Activated T-cell treated with anti-CD3 and anti-CD28 coated beads for 24 hours (primary cell): ENCODE data around the gene GPRC5B.

Experiments used
- DNase-seq: peaks from one replicate; pipeline ENCODE4 v3.0.0-alpha.2; 2020; ENCODE audit warnings: low read depth

The GPRC5B gene

DNA sequence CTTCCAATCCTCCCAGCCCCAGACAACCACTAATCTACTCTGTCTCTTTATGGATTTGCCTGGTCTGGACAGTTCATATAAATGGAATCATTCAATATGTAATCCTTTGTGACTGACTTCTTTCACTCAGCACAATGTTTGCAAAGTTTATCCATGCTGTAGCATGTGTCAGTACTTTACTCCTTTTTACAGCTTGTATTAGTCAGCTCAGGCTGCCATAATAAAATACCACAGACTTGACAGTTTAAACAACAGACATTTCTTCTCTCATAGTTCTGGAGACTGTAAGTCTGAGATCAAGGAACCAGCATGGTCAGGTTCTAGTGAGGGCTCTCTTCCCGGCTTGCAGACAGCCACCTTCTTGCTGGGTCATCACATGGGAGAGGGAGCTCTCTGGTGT lies 41.3 kb downstream of the GPRC5B start:
- DNase-seq, result no peak

DNA sequence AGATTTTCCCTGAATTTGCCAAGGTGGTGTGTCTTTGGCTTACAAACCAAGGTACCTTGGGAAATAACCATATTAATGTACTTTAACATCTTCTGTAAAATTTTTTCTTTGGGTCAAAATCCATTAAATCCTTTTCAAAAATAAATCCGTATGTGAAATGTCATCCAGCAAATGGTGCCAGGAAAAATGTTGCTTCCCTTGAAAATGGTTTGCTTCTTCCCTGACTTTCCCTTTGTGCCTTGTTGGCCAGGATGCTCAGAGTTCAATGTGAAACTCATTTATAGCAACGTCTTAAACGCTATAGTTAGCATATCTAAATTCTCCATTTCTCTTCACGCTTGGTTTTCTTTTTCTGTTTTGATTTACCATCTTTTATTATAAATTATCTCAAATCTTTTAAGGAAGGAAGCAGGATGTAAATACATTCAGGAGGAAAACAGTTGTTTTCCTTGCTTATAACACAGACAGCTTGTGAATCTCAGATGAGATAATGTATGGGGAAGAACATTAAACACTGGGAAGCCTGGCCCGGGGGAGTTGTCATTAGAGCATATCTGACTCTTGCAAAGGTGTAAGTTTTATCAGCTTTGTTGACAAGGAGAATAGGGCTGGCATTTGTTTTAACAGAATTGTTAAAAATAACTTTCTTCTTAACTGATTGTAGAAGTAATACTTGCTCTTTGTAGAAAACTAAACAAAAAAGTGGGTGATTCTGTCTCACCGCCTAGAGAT lies 42.1 kb downstream of the GPRC5B start:
- DNase-seq, result no peak

DNA sequence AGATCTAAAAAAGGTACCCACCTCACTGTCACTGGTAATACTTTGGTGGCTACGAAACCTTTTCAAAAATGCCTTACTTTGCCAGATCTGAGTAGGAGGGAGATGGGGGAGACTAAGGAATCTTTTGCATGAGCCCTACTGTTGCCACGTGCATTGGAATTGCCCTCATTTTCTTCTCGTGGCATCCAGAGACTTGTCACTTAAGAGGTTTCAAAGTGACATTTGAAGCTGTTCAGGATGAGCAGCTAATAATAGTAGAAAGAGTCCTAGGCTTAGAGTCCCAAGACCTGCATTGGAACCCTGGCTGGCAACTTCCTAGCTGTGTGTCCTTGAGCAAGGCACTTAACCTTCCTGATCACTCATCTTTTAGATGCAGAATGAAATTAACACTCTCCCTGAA lies 43.5 kb downstream of the GPRC5B start:
- DNase-seq, result no peak

DNA sequence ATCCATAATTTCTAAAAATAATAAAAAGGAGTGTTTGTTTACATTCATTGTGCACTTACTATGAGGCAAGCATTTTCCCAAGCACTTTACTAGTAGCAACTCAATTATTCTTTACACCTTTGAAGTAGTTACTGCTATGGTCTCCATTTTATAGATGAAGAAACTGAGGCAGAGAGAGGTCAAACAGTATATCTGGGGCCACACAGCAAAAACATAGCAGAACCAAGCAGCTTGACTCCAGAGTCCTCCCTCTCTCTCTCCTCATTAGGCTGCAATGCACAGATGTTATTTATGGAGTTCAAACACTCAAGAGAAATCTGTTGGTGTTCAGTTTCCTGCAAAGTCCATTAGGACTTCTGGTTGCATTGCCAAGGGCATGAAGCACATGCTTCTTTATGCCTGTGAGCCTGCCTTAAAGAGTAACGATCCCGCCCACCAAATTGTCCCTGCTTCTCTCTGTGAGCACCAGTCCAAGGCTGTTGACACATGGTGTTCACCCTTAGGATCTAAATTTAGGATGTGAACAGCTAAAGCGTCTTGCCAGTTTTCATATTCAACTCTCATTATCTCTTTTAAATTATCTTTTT lies 44.0 kb downstream of the GPRC5B start:
- no peak for DNase-seq

DNA sequence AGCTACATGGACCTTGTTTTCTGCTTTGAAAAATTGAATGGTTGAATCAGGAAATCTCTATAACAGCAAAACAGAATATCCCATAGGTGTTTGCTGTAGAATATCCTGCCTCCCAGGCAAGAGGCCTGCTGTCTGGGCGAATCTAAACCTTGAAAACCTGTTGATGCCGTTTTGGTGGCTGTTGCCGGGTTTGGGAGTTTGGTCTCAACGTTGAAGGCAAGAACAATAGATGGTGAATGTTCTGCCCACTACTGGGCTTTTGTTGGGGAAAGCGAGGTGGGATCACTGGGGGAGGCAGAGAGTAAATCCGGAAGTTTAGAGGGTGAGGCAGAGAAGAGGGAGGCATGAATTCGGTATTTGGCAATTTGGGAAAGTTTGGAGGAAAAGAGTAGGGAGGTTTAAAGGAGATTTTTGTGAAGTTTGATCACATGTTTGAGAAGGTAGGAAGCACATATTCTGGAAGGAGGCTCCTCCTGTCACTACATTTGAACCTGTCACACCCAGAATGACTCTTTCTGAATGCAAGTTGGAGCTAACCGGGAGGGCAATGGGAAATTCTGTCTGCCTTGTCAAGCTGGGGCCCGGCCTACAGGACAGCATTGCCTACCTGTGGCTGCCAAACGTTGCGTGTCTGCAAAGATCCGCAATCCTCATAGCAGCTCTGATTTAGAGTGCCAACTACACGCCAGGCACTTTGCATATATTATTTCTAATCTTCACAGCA lies 46.5 kb downstream of the GPRC5B start:
- DNase-seq, result no peak

DNA sequence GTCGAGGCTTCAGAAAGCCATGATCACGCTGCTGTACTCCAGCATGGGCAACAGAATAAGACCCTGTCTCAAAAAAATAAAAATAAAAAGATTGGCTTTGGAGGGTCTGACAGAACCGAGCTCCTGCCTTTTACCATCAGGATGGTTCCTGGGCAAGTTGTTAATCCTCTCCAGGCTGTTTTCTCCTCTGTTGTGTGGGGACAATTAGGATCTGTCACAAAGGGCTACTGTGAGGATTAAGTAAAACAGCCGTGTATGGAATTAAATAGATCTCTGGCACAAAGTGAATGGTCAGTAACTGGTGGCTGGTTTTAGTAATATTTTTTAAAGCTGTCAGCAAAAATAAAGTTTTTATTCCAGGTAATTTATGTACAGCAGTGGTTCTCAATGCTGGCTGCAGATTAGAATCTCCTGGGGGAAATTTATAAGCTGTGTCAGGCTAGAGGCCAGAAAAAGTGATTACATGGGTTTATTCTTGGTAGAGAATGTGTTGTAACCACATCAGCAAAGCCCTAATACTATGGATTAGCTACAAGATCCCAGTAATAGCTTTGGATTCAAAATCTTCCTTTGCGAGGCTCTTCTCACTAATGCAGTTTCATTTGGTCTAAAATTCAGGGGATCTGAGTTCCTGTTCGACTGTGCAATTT lies 47.2 kb downstream of the GPRC5B start:
- DNase-seq, result no peak

DNA sequence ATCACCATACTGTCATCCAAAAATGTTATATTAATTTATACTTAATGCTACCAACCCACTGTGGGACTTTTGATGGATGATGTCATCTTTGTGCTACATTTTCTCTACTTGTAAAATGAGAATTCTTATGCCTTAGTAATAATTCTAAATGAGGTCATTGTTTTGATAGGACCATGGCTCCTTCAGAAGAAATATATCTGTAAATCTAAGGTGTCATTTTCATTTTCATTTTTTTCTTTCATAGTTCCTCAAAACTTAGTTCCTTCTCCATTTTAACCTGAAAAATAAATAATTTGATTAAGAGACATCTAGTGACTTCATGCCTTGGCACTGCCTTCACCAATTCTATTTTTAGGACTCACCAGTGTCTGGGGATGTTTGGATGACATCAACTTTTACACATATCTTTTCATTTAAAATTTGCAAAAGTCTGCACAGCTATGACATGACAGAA lies 48.7 kb downstream of the GPRC5B start:
- DNase-seq, result no peak

DNA sequence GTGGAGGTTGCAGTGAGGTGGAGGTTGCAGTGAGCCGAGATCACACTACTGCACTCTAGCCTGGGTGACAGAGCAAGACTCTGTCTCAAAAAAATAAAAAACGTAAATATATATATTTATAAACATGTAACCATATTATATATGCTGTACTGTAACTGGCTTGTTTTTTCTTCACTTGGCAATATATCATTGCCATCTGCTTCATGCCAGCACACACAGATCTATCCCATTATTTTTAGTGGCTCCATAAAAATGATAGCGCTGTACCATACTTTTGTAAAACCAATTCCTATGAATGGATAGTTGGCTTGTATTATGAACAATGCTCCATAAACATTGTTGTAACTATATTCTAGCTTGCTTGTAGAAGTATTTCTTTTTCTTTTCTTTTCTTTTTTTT lies 49.5 kb downstream of the GPRC5B start:
- no peak for DNase-seq

DNA sequence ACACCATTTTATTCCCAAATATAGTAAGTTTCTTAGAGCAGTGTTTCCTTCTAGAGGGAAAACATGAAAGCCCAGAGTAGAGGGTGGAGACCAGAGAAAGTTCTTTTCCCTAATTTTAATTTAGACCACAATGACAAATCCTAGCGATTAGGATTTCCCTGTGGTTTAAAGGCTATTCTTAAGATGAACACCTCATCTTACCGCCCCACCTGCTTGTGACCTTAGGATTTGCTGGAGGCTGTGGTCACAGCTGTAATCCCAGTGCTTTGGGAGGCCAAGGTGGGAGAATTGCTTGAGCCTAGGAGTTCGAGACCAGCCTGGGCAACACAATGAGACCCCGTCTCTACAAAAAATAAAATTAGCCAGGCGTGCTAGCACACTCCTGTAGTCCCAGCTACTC lies 51.1 kb downstream of the GPRC5B start:
- DNase-seq, result no peak

DNA sequence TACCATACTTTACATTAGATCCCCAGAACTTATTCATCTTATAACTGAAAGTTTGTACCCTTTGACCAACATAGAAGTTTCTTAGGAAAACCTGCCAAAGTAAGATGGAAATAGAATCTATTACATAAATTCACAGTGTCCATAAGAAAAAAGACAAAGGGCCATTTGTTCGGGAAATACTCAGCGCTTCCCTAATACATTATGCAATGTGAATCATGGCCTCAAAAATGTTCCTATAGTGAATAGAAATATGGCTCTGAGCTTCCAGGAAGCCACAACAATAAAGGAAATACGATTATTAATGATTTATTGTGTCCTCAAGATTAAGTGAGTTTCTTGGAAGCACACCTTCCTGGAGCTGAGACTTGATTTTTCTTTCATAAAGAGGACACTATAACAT lies 51.5 kb downstream of the GPRC5B start:
- no peak for DNase-seq

DNA sequence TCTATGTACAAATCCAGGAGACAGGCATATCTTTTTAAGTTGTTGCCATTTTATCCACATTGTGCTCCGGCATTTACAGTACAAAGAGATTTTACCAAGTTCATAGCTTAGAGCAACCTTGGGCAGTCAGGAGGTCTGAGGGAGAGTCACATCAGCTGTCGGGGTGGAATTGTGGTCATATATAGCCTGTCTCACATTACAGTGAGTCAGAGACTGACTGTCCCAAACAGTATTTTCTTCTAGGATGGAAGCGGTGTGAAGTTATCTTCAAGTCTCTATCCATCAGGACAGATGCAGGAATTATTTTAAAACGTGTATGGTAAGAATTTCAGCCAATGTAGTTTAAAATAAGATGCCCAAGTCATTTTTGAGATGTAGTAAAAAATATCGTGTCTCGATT lies 53.0 kb downstream of the GPRC5B start:
- no peak for DNase-seq

DNA sequence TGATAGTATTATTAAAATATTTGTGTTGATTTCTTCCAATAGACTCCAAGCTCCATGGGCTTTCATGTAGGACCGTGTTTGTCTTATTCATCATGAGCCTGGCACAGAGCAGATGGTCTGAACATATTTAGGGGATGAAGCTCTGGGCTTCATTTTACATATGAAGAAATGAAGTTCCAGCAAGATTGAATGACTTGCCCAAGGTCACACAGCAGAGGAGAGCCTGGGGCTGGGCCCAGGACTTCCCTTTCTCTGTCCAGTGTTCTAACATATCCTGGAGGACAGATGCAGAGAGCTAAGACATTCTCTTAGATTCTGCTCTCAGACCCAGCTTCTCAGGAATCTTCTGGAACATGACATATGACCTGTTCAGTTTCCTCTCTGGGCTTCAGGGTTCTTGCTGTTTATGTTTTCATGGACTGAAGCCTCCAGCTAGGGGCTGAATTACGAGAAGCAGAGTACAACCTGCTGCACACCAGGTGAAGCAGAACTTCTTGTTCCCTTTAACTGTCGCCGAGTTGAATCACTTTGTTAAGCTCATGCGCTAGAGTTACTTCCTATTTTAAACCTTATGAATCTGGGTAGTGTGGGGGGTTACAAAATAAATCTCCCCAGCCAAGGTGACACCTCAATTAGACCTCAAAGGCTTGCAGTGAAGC lies 53.6 kb downstream of the GPRC5B start:
- no peak for DNase-seq

DNA sequence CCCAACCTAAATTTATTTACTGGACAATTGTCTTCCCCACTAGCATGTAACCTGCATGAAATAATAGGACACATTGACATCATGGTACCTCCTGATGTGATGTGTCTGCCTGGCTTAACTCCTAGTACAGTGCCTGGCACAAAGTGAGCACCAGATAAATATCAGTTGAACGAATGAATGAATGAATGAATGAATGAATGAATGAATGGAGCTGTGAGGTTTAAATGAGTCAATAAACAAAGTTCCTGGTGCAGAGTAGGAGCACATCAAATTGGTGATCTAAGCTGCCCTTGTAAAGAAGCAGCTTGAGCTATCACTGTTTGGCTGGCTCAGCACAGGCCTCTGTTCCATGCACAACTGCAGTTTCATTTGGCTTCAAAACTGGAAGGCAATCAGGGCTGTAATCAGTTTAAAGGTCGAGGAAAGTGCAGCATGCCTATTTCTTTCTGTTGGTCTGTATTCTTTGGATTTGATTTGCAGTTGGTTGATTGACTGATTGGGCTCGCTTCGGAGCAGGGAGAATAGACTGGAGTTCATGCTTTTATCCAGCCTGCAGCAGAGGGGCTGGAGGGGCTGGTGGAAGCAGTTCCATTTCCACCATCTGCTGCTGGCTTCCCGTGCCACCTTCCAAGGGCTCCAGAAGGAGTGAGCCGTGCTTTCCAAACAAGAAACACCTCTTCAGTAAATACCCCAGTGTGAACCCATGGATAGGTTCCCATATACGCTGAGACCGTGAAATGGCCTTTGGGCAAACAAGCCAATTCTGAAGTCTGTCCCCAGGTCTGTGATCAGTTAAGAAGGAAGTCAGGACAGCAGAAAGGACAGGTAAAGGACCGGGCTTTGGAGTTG lies 54.6 kb downstream of the GPRC5B start:
- no peak for DNase-seq

DNA sequence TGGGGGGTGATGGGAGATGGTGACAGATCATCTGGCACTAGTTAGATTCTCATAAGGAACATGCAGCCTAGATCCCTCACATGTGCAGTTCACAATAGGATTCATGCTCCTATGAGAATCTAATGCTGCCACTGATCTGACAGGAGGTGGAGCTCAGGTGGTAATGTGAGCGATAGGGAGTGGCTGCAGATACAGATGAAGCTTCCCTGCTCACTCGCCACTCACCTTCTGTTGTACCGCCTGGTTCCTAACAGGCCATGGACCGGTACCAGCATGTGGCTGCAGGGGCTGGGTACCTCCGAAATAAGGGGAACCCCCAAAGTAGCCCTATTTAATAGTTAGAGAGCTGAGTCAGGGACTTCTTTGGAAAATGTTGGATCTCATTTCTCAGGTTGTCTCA lies 60.4 kb downstream of the GPRC5B start:
- DNase-seq, result no peak

DNA sequence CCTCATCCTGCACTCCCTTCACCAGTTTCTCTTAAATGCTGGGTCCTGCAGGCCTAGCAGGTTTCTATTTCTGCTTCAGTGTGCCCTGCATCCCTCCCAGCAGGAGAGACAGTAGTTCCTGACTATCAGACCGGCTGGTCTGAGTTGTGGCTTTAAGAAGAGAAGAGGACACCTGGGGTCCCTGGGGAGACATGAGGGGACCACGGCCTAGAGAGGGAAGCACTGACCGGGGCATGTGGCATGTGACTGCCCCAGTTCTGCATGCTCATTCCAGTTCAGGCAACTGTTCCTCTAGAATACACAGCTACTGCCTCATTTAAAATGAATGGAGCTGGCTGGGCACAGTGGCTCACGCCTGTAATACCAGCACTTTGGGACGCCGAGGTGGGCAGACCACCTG lies 61.3 kb downstream of the GPRC5B start:
- no peak for DNase-seq

DNA sequence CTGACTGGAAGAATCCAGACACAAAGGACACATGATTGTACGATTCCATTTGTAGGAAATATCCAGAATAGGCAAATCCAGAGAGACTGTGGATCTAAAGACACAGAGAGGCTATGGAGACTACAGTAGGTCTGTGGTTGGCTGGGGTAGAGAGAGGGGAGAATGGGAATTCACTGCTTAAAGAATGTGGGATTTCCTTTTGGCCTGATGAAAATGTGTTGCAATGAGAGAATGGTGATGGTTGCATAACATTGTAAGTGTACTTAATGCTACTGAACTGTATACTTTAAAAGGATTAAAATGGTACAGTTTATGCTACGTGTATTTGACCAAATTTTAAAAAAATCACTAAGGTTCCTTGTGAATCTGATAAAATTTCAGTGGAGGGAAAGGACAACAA lies 62.1 kb downstream of the GPRC5B start:
- no peak for DNase-seq

DNA sequence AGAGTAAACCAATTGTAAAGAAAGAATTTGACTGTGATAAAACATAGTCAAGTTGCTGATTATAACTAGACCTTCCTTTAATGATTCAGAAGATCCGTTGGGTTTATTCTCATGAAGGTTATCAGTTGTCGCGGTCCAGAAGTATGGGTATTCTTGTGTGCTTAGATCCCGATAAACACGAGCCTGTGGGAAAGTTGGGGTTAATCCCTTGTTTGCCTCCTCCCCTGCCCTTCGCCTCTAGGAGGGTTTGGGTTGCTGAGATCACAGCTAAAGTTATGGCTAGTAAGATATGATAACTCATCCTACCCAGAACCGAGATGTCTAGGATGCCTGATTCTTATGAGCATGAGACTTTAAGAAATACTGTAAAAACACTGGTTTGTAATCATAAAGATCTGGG lies 66.8 kb downstream of the GPRC5B start:
- DNase-seq, result no peak

DNA sequence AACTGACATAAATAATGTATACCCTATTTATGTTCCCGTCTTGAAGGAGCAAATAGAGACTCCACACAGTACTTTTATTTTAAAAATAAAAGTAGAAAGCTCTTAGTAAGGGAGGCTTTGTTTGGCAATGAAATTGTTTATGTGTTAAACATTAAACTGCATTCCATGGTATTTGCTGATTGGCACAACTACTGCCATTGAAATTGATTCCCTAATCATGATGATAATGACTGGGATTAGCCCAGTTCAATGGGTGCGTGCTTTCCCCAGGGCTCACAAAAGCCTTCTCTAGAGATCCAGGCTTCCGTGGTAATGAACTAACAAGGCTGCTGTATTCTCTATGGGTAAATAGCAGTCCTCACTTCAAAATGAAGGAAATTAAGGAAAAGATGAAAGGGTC lies 67.5 kb downstream of the GPRC5B start:
- DNase-seq, result no peak

DNA sequence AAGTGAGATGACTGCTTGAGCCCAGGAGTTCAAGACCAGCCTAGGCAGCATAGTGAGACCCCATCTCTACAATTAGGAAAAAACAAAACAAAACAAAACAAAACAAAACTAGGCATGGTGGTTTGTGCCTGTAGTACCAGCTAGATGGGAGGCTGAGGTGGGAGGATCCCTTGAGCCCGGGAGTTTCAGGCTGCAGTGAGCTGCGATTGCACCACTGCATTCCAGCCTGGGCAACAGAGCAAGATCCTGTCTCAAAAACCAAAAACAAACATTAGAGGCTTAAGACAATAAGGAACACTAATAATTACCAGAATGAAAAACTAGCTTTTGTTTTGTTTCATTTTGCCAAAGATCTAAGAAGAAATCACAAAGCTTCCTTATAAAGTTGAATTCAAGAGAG lies 69.2 kb downstream of the GPRC5B start:
- DNase-seq, result no peak

DNA sequence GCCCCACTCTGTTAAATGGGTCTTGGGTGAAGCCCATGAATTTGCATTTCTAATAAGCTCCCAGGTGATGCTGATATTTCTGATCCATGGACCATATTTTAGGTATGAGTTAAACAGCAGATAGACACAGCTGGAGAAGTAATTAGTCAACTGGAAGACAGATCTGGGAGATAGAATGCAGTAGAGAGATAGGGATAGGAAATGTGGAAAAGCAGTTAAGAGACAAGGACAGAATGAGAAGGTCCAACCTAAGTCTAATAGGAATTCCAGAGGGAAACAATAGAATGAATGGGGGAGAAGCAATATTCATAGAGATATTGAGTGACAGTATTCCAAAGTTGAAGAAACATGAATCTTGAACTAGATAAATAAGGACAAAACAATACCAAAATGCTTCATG lies 71.7 kb downstream of the GPRC5B start:
- no peak for DNase-seq
